Adrenal gland (tissue), 5 donors: ENCODE results near the gene AHI1.

Source experiments
- CTCF ChIP-seq, 6 experiments: fragments of 450-650 bp in 4 of 6; fragments of 200-600 bp in 2 of 6; sonication (generic) in 1 of 6; IDR thresholded peaks; 1 replicate in 5 of 6; 2 replicates in 1 of 6; pipeline versions ENCODE4 v1.5.1 to v1.8.0; 2016 to 2021; ENCODE audit warnings: antibody characterized with exemption in 6 of 6, mild to moderate bottlenecking in 2 of 6, moderate library complexity in 1 of 6
- POLR2A ChIP-seq, 2 donors: fragments of 450-650 bp; IDR thresholded peaks; one replicate each; pipeline ENCODE4 v1.6.1; 2017; ENCODE audit warnings: antibody characterized with exemption in 2 of 2, mild to moderate bottlenecking in 2 of 2, moderate library complexity in 1 of 2
- donor health status: DM: no; HTN: no; CAD: no.

GRCh38 chr6:135411849-135412248, 85.7 kb downstream of the AHI1 start:
- TF ChIP-seq CTCF (IDR thresholded peaks at IDR 0.05) (no peak), POLR2A (IDR thresholded peaks at IDR 0.05) (no peak)
